ES-I3 (cell line): ENCODE data around the gene DGKG.

ENCODE experiments used
- H3K36me3 ChIP-seq: 2 replicates; pipeline ENCODE4 v1.6.1; 2013; ENCODE audit warnings: mild to moderate bottlenecking, low read length, control low read depth, moderate library complexity; ENCODE audit not compliant: insufficient read depth
- H3K4me1 ChIP-seq: 2 replicates; pipeline ENCODE4 v1.6.1; 2013; ENCODE audit warnings: mild to moderate bottlenecking, control low read depth, low read length; ENCODE audit not compliant: insufficient read depth
- H3K9ac ChIP-seq: 2 replicates; pipeline ENCODE4 v1.6.1; 2013; ENCODE audit warnings: low read depth, mild to moderate bottlenecking, low read length, moderate library complexity
- H3K9me3 ChIP-seq: 2 replicates; pipeline ENCODE4 v1.6.1; 2013; ENCODE audit warnings: mild to moderate bottlenecking, low read length, moderate library complexity; ENCODE audit not compliant: control insufficient read depth, insufficient read depth

DGKG gene

DNA sequence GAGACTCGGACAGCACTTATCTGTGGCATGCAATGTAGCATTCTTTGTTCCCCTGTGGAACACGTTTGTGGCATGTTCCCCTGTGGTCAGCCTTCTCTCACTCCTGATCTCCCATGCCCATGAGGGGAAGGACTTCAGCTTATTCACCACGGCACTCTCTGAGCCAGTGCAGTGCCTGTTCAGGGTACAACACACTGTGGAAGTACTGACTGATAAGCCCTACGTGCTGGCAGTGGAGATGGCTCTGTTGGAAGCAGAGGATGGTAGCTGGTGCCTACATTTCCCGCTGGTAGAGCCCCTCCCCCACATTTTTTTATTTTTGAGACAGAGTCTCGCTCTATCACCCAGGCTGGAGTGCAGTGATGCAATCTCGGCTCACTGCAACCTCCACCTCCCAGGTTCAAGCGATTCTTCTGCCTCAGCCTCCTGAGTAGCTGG is 209.7 kb downstream of the DGKG start:
- no peaks in the 10 kb centered on the region for H3K36me3 ChIP-seq
- no peaks in the 10 kb centered on the region for H3K4me1 ChIP-seq
- H3K9me3 ChIP-seq: no peaks in the 10 kb centered on the region
- H3K9ac ChIP-seq: no peak overlapping the region

DNA sequence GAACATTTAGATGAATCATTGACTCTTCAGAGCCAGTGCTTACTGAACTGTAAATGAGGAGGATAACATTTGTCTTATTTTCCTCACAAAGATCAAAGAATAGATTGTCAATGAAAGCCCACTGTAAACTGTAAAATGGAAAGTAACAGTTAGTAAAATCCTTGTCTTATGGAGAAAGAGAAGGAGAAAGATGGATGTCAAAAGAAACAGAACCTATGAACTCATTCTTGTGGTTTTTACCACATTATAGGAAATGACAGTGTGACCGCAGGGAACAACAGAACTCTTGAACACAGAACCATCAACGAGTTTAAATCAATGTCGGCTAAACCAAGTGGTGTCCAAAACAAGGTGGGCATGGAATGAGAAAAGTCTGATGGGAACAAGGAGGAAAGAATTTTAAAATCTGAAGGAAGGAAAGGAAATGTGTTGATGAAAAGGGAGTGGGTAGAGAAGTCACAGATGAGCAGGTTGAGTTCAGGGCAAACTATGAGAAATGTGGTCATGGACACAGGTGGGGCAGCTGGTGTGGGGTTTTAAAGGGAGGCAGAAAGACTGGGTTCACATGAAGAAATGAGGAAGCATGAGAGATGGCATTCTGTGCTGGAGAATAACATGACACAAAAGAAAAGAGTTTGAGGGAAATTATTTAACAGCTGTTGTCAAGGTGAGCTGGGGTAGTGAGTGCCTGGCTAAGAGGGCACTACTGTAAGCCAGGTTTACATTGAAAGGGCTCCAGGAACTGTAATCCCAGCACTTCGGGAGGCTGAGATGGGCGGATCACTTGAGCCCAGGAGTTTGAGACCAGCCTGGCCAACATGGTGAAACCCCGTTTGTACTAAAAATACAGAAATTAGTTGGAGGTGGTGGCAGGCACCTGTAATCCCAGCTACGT is 210.7 kb downstream of the DGKG start:
- no peak overlapping the region for H3K9ac ChIP-seq
- H3K9me3 ChIP-seq: no peaks in the 10 kb centered on the region
- no peaks in the 10 kb centered on the region for H3K4me1 ChIP-seq
- H3K36me3 ChIP-seq: no peaks in the 10 kb centered on the region

DNA sequence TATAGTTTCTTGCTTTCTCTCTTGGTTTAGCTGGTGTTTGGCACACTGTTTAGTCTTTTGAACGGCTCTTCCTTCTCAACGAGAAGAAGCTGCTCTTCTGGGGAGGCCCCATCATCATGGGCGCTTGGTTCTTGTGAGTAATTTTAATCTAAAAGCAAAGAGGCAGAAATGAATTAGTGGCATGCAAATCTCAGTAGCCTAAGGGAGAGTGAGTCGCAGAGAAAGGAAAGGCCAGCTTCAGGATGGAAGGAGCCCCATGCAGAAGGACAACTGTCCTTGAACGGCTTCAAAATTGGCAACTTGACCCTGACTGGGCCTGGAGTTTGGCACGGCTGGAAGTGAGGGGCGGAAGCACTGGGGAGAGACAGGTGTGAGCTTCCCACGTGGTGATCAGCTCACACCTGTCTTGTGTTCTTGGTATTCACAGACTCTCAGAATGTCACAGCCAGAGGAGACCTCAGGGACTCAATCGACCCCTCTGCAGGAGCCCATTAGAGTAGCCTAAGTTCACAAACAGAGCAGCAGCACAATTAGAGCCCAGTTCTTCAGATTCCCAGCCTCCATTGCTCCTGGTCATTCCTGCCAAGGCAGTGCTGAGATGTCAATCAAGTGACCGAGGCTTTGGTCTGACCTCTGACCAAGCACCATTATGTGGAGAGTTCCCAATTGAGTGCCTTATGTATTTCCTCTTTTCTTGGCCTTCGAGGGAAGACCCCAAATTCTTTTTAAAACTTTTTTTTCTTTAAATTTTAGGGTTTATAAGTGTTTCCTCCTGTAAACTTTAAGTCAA is 211.8 kb downstream of the DGKG start:
- Histone ChIP-seq H3K4me1 (no peaks in the 10 kb centered on the region), H3K9me3 (no peaks in the 10 kb centered on the region), H3K9ac (no peak overlapping the region), H3K36me3 (no peaks in the 10 kb centered on the region)

DNA sequence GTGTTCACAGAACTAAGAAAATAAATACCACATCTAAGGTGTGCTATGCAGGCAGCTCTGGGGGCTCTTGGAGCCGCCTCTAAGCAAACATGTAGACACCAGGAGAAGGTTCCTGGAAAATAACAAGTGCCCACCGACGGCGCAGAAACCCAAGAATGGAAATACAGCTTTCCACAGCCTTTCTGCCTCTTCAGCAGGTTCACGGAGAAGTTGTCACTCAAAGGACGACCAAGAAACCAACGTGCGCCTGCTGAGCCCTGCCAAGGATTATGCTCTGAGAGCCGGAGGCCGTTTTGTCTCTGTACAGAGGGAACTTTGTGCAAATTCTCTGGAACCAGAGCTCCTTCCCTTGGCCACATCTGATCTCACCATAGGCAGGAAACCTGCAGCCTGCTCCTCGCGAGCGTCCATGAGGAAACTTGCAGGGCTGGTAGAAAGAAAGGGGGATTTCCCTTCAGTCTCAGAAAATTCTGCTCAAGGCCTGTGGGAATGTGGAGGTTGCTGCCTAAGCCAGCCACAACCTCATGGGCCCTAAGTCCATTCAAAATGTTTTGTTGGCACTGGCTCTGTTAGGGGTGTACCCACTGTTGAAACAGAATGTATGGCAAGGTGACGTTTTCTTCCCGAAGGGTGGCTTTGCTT is 212.6 kb downstream of the DGKG start:
- H3K4me1 ChIP-seq: no peaks in the 10 kb centered on the region
- H3K9ac ChIP-seq: no peak overlapping the region
- H3K9me3 ChIP-seq: no peaks in the 10 kb centered on the region
- no peaks in the 10 kb centered on the region for H3K36me3 ChIP-seq

DNA sequence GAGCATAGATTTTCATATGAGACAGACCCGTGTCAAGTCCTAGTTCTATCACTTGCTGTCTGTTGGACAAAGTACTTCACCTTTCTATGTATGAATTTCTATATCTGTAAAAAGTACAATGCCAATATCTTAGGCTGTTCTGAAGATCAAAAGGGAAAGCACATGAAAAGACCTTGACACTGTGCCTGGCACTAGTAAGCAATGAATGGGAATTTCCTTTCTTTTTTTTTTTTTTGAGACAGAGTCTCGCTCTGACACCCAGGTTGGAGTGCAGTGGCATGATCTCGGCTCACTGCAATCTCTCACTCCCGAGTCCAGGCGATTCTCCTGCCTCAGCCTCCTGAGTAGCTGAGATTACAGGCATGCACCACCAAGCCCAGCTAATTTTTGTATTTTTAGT is 217.8 kb downstream of the DGKG start:
- H3K4me1 ChIP-seq: peaks cover 7% of the 10 kb centered on the region; the same call in 1 of the 2 replicates
- H3K9me3 ChIP-seq: no peaks in the 10 kb centered on the region
- H3K36me3 ChIP-seq: no peaks in the 10 kb centered on the region
- no peak overlapping the region for H3K9ac ChIP-seq

- Histone ChIP-seq H3K9me3 (no peaks in the 10 kb centered on the region), H3K36me3 (no peaks in the 10 kb centered on the region), H3K4me1 (peaks cover 7% of the 10 kb centered on the region; the same call in 1 of the 2 replicates), H3K9ac (no peak overlapping the region)
Observed at GRCh38 chr3:186143250-186143649, 218.8 kb downstream of the DGKG start.

- H3K36me3 ChIP-seq: no peaks in the 10 kb centered on the region
- H3K9me3 ChIP-seq: no peaks in the 10 kb centered on the region
- peaks cover 7% of the 10 kb centered on the region; the same call in 1 of the 2 replicates for H3K4me1 ChIP-seq
- H3K9ac ChIP-seq: no peak overlapping the region
Observed at GRCh38 chr3:186142393-186142932, 219.6 kb downstream of the DGKG start.

DNA sequence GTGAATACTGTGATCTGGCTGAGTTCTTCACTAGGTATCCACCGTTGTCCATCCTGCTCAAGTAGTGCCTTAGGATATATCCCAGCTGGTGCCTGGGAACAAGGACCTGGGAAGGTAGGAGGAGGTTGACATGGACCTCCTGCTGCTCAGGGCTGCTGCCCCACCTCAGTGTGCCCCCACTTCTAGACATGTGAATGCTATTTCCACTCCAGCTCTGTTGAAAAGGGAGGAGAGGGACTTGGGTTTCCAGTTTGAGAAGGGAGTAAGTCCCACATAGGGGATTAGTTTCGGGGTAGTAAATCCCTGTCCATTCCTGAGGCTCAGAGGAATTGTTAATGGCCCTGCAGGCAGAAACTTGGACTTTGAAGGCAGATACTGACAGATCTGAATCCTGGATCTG is 220.2 kb downstream of the DGKG start:
- no peaks in the 10 kb centered on the region for H3K36me3 ChIP-seq
- H3K9ac ChIP-seq: no peak overlapping the region
- H3K4me1 ChIP-seq: peaks cover 7% of the 10 kb centered on the region; the same call in 1 of the 2 replicates
- H3K9me3 ChIP-seq: no peaks in the 10 kb centered on the region

DNA sequence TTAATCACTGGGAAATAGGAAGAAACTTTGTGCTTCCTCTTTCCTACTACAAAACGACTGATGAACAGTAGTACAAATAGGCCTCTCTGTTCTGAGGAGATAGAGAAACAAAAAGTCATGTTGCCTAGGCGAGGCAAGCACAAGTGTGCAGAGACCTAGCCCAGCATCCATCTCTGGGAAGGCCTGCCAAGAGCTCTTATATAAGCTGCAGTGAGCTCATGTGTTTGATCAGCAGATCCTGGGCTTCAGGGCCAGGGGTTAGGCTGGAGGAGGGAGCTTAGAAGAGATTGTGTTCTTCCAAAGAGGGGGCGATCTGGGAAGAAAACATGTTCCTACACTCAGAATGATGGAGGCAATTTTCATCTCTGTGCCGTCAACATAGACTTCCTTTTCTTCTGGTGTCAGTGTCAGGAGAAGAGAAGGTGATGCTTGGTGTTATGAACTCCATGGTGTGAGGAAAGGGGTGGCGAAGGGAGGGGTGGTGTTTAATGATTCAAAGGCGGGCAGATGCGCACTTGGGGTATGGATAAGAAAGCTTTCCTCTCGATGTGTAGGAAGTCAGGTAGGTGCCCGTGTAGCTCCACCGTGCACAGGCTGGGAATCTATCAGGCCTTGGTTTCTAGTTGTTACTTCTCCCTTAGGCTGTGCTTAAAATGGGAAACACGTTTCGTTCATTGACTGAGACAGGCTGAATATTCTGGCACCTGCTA is 223.6 kb downstream of the DGKG start:
- H3K9me3 ChIP-seq: no peaks in the 10 kb centered on the region
- H3K4me1 ChIP-seq: peaks cover 7% of the 10 kb centered on the region; the same call in 1 of the 2 replicates
- H3K36me3 ChIP-seq: no peaks in the 10 kb centered on the region
- H3K9ac ChIP-seq: no peak overlapping the region

DNA sequence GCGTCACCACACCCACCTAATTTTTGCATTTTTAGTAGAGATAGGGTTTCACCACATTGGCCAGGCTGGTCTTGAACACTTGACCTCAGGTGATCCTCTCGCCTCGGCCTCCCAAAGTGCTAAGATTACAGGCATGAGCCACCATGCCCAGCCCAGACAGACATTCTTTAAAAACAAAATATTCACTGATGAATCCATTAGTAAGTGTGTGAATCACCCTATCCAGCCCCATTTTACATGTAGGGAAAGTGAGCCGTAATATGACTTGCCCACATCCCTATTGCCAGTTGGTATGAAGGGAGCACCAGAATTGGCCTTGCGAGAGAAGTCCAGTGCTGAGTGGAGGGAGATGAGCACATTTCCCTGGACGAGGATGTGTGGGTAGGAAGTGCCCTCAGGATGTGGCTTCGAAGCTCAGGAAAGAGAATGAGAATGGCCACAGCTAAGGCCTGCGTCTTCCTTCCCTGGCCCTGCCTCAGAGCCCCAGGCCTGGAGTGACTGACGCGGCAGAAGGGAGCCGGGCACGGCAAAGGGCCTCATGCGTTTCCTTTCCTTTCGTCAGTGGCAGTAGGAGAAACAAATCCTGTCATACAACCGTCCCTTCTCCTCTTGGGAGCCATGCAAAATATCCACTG is 224.9 kb downstream of the DGKG start:
- Histone ChIP-seq H3K9me3 (no peaks in the 10 kb centered on the region), H3K4me1 (no peaks in the 10 kb centered on the region), H3K9ac (no peak overlapping the region), H3K36me3 (no peaks in the 10 kb centered on the region)

- H3K36me3 ChIP-seq: no peaks in the 10 kb centered on the region
- no peaks in the 10 kb centered on the region for H3K9me3 ChIP-seq
- no peaks in the 10 kb centered on the region for H3K4me1 ChIP-seq
- H3K9ac ChIP-seq: no peak overlapping the region
Observed at GRCh38 chr3:186133980-186134379, 228.1 kb downstream of the DGKG start.

DNA sequence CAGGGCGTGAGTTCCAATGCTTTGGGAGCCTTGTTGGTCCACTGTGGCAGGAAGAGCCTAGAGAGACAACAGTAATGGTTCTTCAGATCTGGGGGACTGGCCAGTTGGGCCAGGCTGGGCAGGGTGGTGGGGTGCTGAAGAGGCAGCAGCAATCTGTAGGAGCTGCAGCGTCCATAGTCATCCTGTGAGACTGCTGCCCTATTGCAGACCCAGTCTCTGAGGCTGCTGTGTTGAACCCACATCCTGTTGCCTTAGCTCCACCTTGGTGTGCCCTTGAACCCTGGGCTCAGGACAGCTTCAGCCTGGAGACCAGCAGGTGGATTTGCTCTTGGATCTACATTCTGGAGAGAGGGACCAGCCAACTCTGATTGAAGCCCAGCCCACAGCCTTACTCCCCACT is 229.5 kb downstream of the DGKG start:
- H3K4me1 ChIP-seq: peaks cover 3% of the 10 kb centered on the region
- no peaks in the 10 kb centered on the region for H3K9me3 ChIP-seq
- no peaks in the 10 kb centered on the region for H3K36me3 ChIP-seq
- H3K9ac ChIP-seq: no peak overlapping the region

- no peak overlapping the region for H3K9ac ChIP-seq
- peaks cover 4% of the 10 kb centered on the region for H3K4me1 ChIP-seq
- no peaks in the 10 kb centered on the region for H3K36me3 ChIP-seq
- H3K9me3 ChIP-seq: no peaks in the 10 kb centered on the region
Observed at GRCh38 chr3:186129206-186129605, 232.8 kb downstream of the DGKG start.
